HG02840 (cell line): ENCODE measurements around the gene SLC46A1.

Experiments
- ATAC-seq: cut with Tn5 transposase; IDR thresholded peaks from one replicate; pipeline ENCODE4 v1.9.1; 2021; ENCODE audit warnings: mild to moderate bottlenecking, moderate library complexity, moderate number of reproducible peaks; ENCODE audit not compliant: unreplicated experiment, low FRiP score

The SLC46A1 gene

GRCh38 chr17:28385037-28385400, 21.0 kb downstream of the SLC46A1 start:
- no peak for ATAC-seq

GRCh38 chr17:28384281-28385036, 21.6 kb downstream of the SLC46A1 start:
- ATAC-seq: no peak

GRCh38 chr17:28381141-28381825, 24.7 kb downstream of the SLC46A1 start:
- ATAC-seq: no peak

- no peak for ATAC-seq
These were observed 25.9 kb downstream of the SLC46A1 start for GRCh38 chr17:28379814-28380801.

- ATAC-seq: no peak
These were observed 33.1 kb downstream of the SLC46A1 start for GRCh38 chr17:28372945-28373274.

- ATAC-seq: no peak
These were observed 33.6 kb downstream of the SLC46A1 start for GRCh38 chr17:28372203-28372944.

GRCh38 chr17:28371245-28372202, 34.5 kb downstream of the SLC46A1 start, which contains the start of gene SARM1:
SARM1 (plus strand) TSS chr17:28371694; CDS start chr17:28372033, 339 bp downstream.
- ATAC-seq: peak; percentile 73

GRCh38 chr17:28370744-28371103, 35.3 kb downstream of the SLC46A1 start:
- ATAC-seq: no peak

GRCh38 chr17:28370035-28370743, 35.8 kb downstream of the SLC46A1 start, which contains the start of gene VTN:
VTN (minus strand) TSS chr17:28370307; CDS start chr17:28370203, 104 bp downstream.
- ATAC-seq: no peak

GRCh38 chr17:28369684-28370034, 36.4 kb downstream of the SLC46A1 start:
- no peak for ATAC-seq

GRCh38 chr17:28368915-28369683, 36.9 kb downstream of the SLC46A1 start:
- ATAC-seq: no peak

- no peak for ATAC-seq
These were observed 37.6 kb downstream of the SLC46A1 start for GRCh38 chr17:28368306-28368831.

GRCh38 chr17:28367641-28368305, 38.2 kb downstream of the SLC46A1 start:
- ATAC-seq: no peak

GRCh38 chr17:28366605-28367004, 39.4 kb downstream of the SLC46A1 start:
- no peak for ATAC-seq

GRCh38 chr17:28365487-28365886, 40.5 kb downstream of the SLC46A1 start:
- no peak for ATAC-seq

GRCh38 chr17:28364665-28365363, 41.2 kb downstream of the SLC46A1 start, which contains the start of gene SEBOX:
SEBOX (minus strand) TSS chr17:28365199; CDS start chr17:28365151, 48 bp downstream.
- no peak for ATAC-seq
